HG02763 (cell line): ENCODE data around the gene ILKAP.
"Not testable (repeated sequence)": the region's sequence is repeated elsewhere in the genome, so short reads cannot be mapped to it uniquely, and the experiment has no call there.

Source experiments
- ATAC-seq: cut with Tn5 transposase; IDR thresholded peaks from one replicate; pipeline ENCODE4 v1.9.1; 2021; ENCODE audit warnings: mild to moderate bottlenecking, moderate library complexity; ENCODE audit not compliant: unreplicated experiment

Gene ILKAP

GRCh38 chr2:238202326-238203093 is 985 bp downstream of the ILKAP start:
- ATAC-seq, result no peak

DNA sequence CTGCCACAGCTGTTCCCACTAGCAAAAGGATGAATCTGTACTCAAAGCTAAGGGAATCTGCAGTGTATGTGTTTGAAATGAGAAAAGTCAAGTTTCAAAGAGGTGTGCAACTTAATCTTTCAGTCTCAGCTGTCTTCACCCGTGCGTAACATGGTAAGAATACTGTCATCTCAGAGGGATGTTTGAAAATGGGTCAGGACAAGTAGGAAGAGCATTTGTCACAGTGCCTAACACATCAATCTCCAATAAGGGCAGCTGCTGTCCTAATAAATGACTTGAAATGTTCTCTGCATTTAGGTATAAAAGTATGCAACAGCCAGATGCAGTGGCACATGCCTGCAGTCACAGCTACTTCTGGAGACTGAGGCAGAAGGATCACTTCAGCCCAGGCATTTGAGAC is 13.1 kb downstream of the ILKAP start:
- ATAC-seq, result no peak

GRCh38 chr2:238187618-238188548 is 15.6 kb downstream of the ILKAP start:
- no peak for ATAC-seq

DNA sequence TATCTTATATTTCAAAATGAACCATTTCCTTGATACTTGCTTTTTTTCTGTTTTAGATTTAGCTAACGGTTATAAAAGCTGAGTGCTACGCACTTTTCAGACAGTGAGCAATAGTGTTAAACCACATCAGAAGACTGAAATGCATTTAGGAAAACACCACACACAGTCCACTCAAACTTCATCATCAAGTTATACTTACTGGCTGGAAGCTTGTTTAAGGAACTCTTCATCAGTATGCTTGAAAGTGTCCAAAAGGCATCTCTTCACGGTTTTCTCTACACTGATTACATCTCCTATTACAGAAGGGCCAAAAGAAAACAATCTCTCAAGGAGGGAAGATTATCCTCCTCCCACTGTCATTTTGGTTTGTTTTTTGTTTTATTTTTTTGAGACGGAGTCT is 19.7 kb downstream of the ILKAP start:
- no peak for ATAC-seq

DNA sequence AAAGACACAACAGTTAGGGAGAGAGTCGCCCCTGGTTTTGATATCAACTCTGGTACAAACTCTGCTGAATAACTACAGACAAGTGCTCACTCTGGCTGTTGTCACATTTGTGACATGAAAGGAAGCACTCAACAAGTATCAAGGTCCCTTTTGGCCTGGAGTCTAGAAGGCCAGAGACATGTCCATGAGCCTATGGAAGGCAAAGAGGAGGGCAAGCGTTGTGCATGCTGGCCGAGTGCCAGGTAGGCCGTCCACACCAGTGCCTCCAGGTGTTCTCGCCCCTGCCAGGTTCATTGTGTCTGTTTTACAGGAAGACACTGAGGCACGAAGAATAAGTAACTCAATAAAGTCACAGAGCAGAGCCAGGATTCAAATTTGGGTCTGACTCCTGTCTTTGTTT is 21.1 kb downstream of the ILKAP start:
- ATAC-seq, result no peak

- no peak for ATAC-seq
These were observed 22.9 kb downstream of the ILKAP start for GRCh38 chr2:238180554-238180953.

DNA sequence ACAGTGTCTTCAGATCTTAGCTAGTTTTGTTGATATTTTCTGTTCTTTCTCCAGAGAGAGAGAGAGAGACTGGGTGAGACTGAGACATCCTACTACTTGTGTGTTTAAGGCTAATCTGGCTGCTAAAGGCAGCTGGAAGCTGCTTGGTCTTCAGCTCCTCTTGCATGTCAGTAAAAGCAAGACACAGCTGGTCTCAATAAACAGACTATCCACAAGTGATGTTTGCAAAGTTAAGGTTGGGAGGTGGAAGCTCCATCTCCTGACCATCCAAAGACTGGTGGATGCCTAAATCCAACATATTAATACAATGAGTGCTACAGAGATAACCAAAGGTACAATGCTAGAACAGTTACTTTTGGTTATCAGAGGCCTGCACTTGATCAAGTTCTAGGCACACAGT is 26.9 kb downstream of the ILKAP start:
- ATAC-seq, result no peak

DNA sequence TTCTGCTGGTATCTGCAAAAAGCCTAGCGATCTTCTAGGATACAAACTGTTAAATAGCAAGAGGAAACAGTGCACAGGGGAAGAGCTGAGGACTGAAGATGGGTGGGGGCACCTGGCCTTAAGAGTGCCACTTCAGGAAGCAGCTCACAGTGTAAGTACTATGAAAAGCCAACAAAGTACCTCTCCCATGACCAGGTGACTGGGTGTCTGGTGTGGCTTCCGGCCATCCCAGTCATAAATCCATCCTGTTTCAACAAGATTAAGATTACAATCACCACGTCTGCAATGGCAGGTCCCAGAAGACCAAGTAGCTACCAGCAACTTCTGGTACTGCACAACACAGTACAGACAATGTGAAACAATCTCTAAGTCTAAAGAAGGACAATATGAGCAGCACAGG is 28.8 kb downstream of the ILKAP start:
- ATAC-seq, result no peak

- no peak for ATAC-seq
These were observed 29.2 kb downstream of the ILKAP start for GRCh38 chr2:238174291-238174690.

- no peak for ATAC-seq
These were observed 29.8 kb downstream of the ILKAP start for GRCh38 chr2:238173692-238174091.

GRCh38 chr2:238172439-238172838 is 31.1 kb downstream of the ILKAP start:
- no peak for ATAC-seq

- ATAC-seq, result no peak
These were observed 31.8 kb downstream of the ILKAP start for GRCh38 chr2:238171575-238172187.

GRCh38 chr2:238171072-238171431 is 32.4 kb downstream of the ILKAP start:
- not testable (repeated sequence) for ATAC-seq

GRCh38 chr2:238170386-238171071 is 33.0 kb downstream of the ILKAP start:
- no peak for ATAC-seq

- ATAC-seq, result no peak
These were observed 33.7 kb downstream of the ILKAP start for GRCh38 chr2:238169708-238170251.

GRCh38 chr2:238169048-238169707 is 34.3 kb downstream of the ILKAP start:
- no peak for ATAC-seq

DNA sequence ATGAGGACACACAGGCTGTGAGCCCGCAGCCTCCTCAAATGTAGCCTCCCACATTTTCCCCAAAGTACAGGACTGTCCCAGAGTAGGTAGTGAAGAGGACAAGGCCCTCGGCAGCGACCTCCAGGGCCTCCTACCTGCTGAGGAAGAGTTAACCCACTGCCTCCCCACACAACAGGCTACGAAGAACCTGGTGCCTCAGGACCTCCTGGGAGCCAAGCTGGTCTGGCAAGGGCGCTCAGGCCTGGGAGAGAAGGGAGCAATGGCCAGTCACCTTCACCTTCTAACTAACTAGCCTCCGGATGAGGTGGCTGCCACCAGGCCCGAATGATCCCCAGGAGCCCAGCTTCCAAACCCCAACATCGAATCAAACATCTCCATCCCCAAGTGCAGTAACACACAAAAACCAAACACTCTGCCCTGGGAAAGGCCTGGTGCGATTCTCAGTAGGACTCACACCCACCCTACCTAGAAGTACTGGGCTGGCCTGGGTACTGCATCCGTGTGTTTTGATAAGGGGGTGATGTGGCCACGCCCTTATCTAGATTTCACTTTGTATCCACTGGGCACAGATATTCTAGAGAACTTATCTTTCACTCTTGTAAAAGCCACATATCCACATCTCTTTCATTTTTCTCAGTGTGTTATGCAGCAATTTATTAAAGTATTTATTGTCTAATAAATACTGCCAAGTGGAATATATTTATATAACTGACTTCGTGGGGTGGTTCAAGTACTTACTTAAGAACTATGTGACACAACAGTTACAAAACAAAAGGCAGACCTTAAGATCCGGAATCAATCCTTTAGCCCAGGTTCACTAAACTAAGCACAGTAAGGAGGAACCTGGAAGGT is 35.1 kb downstream of the ILKAP start:
- ATAC-seq, result no peak

GRCh38 chr2:238167761-238168160 is 35.7 kb downstream of the ILKAP start:
- ATAC-seq, result no peak

GRCh38 chr2:238167344-238167715 is 36.2 kb downstream of the ILKAP start:
- no peak for ATAC-seq
